HG03558 (cell line): Measurements from ENCODE around the gene EGLN3.
"Not testable (repeated sequence)": the region's sequence is repeated elsewhere in the genome, so short reads cannot be mapped to it uniquely, and the experiment has no call there.

Experiments used
- ATAC-seq: cut with Tn5 transposase; IDR thresholded peaks from one replicate; pipeline ENCODE4 v1.9.1; 2021; ENCODE audit warnings: moderate number of reproducible peaks; ENCODE audit not compliant: unreplicated experiment; ENCODE audit errors: extremely low read depth

Gene EGLN3

DNA sequence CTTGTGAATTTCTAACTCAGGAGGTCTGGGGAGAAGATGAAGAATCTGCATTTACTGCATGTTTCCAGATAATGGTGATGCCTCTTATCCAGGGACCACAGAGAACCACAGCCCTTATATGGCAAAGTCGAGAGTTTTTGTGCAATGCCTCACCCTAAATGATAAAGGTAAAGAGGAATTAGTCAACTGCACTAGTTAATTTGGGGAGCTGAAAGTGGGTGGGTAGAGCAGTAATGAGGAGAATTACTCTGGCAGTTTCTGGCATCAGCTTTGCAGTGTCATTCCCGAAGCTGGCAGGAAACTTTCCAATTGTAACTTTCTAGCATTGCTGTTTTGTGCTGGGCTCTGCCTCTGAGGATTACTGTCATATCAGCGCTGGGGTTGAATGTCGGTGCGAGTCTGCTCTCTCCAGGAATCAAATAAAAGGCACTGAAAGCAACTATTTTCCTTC, 10.3 kb downstream of the EGLN3 start:
- ATAC-seq, result no peak

DNA sequence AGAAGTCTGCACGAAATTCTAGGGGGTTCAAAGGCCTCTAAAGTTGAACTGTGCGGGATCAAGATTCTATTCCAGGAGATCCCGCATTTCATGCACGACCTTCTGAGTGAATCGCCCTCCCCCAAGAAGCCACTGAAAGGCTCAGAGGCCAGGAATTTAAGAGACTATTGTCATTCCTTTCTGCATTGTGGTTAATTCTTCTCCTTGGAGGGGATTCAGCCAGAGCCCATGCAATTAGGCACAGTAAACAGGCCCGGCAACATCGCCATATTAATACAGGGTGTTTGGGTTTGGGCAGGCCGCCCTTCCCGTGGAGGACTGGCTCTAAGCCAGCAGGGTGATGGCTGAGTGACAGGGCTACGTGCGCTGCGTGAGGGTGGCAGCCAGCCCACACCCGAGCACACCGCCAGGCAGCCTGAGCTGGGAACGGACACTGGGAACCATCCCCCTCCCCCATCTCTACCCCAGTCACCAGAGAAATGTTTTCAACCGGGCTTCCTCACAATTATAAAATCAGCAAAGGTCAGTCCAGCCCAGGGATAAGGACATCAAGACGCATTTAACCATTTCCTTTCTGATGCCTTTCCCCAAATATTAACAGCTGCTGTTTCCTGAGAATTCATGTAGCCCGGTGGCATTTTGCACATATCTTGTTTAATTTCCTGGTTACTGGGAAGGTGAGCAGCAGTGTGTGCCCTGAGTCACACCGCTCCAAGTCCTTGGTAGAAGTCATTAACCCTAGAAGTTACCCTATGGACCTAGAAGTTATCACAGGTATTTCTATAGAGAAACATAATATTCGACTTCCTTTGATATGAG, 12.5 kb downstream of the EGLN3 start:
- ATAC-seq, result no peak

DNA sequence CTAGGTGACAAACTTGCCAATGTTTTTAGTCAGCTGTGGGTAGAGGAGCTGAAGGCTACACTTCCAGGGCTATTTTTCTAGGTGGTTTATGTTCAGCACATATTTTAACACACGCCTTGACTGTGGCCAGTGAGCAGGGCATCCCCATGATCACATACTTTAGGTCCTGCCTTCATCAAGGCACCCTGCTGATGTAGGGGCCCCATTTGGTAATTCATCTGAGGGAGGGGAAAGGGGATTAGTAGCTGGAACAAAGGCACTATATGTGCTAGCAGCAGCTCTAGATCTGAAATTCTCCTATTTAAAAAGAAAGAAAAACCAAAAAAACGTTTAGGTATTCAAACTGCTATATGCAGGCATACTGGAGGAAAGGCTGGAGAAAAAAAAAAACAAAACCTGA, 14.5 kb downstream of the EGLN3 start:
- no peak for ATAC-seq

DNA sequence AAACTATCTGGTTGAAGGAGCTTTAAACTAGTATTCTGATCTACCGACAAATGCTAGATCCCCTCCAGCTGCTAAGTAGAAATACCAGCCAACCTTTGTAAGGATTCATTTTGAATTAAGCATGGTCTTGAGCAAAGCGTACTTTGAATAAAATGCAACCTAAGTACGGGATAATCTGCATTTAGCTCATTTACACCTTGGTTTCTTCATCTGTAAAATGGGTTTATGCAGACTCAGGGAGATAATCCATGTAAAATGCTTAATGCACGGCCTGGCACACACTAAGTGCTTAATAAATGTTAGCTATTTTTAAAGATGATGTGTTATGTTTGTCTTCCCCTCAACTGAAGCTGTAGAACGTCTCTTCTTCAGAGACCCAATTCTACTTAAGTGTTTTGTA, 15.9 kb downstream of the EGLN3 start:
- ATAC-seq, result no peak

DNA sequence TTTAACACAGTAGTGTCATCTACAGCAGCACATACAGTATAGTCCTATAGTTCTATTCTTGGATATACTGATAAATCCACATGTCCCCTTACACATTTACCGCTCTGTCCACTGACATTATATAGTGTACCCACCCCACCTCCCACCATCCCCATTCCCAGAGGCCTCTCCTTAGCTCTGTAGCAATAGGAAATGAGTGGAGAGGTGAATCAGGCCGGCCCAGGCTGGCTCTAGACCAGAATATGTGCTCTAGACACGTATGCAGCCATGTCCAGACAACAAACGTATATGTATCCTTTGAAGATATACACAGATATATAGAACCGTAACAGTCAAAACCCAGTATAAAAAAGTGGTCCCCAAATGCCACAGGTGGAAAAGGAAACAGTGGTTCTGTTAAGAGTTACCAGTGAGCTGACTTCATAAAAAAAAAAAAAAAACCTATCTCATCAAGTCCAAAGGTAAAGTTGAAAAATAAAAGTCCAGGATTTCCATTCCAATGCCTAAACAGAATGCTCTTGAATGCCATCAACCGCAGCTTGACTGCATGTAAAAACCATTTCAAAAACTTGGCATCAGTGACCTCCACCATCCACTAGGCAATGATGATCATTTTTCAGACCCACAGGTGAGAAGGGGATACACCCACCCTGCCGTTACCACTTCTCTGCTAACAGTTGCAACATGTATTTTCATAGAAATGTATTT, 16.7 kb downstream of the EGLN3 start:
- no peak for ATAC-seq

DNA sequence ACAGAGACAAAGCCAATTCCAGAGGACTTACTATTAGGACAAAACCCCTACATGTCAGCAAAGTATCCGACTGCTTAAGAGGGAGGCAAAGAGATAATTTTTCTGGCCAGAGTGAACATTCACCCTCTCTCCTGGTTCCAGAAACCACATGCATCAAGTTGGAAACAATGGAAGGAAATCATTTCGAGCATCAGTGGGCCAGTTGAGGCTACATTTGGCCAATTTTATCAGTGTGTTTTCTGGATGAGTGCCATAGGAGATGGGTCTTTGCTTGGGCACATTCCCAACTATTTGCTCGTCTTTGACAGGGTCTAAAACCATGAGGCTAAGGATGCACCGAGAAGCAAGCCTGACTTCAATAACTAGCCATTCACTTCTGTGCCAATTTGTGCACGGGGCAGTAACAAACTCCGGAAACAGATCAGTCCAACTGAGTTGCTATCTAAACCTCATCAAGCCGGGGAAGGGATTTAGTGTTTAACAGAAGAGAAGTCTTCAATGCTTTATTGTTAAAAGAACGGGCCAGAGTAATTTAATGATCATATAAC, 17.4 kb downstream of the EGLN3 start:
- no peak for ATAC-seq

DNA sequence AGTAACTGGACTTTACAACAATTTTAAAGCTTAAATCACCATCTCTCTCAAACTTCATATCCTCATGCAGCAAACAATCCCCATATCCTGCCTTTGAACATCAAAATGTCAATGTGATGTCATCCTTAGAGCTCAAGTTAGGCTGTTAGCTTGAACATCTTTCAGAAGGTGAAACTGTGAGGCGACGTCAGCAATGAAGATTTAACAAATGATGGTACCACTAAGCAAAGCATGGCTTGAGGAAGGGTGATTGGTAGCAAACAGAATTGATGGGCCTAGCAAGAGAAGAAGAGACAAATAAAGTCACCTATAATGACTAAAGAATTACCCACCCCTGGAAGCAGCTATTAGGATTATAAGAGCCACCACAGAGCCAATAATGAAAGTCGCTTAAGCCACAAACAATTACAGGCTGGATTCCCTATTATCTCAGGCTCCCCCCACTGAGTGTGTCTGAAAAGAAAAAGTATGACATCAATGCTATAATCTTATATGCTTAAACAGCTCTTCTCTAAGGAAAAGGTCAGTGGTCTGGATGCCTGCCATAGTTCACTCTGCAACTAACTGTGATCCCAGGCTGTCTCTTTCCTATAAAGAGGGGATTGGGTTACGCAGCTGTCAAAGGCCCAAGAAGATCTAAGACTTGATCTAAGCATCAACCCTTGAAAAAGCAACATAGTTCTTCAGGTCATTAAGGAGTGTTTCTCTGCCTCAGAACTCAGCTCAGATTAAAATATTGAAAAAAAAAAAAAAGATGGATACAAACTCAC, 18.1 kb downstream of the EGLN3 start:
- ATAC-seq, result no peak

DNA sequence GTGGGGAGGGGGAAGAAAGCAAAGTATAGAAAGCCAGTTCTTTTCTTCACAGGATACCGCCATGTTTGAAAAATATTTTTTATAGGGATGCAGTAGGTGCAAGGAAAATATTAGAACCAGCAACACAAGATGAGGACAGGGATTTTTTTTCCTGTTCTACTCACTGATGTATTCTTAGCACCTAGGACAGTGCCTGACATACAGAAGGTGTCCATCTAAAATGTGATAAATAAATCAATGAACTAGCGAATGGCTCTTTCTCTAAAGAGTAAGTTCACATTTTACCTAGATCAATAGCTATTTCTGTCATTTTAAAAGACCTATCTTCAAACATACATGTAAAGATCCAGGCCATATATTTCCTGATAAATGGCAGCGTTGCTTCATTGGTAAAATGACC, 18.8 kb downstream of the EGLN3 start:
- no peak for ATAC-seq

DNA sequence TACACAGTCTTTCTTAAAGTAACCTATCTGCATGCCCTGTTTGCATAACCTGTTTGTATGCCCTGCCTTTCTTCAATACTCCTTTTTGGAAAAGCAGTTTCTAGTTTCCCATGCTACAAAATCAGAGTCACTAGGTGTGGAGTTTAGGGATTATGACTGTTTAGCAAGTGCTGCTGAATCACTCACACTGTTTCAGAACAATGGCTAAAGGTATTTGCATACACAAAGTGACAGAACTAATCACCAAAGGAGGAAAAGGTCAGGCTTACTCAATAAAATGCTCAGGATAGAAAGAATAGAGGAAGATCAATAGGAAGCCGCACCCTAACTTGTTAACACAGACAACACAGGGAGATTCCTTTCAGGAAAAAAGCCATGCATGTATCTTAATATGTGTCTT, 19.4 kb downstream of the EGLN3 start:
- ATAC-seq, result no peak

DNA sequence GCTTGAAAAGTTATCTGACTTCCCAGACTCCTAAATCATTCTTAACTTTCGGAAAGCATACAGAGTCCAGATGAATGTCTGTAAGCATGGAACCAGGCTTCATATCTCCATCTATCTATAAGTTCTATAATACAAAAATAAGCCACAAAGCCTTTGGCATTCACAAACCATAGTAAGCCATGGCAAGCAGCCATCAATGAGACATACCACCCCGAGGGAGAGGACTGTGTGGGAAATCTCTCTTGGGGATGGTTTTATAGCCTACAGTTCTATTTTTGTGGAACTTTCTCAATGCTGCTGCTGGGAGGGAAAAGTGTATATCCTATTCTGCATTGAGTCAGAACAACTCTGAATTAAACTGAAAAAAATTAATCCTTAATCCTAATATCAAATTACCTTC, 20.4 kb downstream of the EGLN3 start:
- no peak for ATAC-seq

DNA sequence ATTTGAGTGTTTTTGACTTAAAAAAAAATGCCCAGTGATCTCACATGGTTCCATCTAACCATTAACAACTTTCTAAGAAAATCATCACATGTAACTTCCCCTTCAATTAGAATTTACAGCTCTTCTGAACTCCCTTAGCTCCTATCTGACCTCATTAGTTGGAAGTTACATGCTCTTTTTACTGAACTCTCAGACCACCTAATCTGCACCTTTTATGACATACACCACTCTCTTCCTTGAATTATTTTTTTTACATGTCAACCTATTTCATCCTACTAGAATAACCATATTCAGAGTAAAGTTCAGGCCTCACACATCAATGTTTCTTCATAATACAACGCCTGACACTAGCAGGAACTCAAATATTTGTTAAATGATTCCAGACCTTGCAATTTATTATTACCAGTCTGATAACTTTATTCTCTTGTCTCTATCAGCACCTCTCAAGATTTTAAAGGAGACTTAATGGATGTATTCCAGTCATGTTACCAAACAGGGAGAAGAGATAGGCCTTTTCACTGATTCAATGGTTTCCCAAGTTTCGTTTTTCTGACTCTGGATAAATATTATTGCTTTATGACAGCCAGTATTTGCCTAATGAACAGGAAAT, 21.0 kb downstream of the EGLN3 start:
- no peak for ATAC-seq

DNA sequence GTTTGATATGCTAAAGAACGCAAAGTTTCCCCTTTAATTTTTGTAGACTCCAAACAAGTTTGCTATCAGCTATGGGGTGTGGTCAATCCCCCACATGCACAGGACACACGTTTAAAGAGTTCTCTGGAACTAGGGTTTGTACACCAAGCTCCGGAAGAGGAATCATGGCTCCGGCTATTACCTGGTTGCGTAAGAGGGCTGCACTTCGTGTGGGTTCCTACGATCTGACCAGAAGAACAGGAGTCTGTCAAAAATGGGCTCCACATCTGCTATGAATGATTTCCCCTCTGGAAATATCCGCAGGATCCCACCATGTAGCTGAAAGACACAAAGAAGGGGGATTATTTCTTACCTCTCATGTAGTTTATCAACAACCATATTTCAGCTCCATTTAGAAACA, 22.0 kb downstream of the EGLN3 start:
- no peak for ATAC-seq

DNA sequence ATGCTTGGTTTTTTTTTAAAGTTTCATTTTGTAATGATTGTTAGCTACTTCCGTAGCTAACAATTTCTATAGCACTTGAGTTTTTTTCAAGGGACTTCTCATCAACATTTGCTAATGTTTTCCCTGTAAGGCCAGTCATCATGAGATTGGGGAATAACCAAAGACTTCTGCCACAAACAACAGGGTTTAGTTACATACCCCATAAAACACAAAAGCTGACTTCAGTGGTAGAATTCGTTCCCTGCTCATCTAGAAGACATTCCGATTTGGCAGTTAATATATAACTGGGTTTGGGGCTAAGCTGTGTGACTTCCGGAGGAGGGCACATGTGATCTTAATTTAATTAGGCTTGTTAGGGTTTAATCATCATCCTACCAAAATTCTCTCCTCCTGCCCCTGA, 22.9 kb downstream of the EGLN3 start:
- ATAC-seq, result no peak

DNA sequence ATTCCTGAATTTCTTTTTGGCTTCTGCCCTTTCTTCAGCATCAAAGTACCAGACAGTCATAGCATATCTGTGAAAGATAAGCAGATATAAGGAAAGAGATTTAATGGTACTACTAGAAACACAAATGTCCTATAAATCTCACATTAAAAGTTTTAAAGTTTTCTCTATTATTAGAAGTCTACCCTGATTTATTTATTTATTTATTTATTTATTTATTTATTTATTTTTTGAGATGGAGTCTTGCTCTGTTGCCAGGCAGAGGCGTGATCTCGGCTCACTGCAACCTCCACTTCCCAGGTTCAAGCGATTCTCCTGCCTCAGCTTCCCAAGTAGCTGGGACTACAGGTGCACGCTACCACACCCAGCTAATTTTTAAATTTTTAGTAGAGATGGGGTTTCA, 23.9 kb downstream of the EGLN3 start:
- ATAC-seq, result not testable (repeated sequence)

DNA sequence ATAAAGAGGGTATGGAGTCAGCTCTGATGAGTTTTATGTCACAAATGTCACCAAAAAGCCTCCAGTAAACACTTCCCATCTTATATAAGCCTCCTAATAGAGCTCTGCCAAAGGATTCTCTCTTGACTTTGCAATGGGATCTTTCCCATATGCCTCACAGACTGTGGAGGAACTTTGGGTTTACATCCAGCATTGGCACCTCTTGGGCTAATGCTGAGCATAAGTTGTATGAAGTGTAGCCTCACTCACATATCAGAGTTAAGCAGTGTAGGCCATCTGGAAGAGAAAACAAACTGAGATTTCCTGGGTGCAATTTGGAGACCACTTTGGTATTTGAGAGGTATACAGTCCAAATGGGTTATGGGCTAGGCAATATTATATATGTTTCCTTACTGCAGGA, 24.9 kb downstream of the EGLN3 start:
- no peak for ATAC-seq

DNA sequence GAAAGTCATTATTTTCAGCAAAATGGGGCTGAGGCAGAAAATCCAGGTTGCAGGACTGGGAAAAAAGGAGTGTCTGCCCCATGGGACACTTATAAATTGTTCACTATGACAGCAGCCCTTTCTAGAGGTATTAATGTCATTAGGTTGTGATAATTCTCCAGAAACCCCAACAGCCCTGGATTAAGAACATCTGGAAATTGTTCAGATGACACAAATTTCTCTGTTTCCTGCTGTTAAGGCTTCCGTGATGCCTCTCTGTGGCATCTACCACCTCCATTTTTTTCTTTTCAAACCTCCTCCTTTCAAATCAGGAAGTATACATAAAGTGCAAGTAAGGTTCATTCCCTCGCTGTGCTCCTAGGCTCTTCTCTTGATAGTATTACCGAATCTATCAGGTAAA, 25.6 kb downstream of the EGLN3 start:
- no peak for ATAC-seq

DNA sequence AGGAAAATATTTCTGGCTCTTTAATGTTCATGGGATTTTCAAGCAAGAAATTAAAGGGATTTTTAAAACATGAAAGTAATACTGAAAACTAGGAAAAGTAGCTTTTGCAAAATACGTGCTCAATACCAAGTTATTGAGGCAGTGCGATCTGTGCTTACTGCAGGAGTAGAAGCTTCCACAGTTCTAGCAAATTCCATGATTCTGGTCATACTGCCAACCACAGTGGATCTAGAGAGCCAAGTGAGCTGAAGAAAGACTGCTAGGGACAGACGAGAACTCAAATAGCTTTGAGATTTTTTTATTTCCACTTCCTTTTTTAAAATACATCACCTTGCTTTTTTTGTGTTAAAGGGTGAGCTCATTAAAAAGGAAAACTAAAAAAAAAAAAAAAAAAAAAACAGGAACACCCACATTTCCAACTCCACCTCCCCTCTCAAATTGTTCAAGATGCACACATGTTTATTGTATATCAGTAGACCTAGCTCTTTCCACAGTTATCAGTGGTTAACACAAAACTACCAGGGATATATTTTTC, 26.2 kb downstream of the EGLN3 start:
- no peak for ATAC-seq

DNA sequence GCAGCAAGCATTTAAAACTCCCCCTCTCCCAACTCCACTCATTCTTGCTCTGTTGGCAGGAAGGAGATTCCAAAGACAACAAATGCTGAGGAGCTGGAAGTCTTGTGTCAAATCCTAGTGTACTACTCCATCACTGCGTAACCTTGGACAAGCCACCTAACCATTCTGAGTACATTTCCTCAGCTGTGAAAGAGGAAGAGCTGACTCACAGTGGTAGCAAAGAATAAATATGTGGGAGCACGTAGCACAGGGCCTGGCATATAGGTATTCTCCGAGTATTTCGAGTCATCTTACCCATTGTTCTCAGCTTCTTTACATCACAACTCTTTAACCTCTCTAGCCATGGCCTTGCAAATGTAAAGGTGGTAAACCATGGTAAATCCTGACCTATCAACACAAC, 28.7 kb downstream of the EGLN3 start:
- ATAC-seq, result no peak

DNA sequence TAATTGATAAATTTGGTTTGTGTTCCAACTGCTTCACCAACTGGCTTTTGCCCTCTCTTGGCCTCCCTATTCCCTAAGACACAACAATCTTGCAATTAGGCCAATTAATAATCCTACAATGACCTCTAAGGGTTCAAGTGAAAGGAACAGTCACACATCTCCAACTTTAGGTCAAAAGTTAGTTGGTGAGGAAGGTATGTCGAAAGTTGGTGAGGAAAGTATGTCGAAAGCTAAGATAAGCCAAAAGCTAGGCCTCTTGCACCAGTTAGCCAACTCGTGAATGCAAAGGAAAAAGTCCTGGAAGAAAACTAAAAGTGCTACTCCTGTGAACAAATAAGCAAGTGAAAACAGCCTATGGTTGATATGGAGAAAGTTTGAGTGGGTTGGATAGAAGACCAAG, 32.6 kb downstream of the EGLN3 start:
- no peak for ATAC-seq

DNA sequence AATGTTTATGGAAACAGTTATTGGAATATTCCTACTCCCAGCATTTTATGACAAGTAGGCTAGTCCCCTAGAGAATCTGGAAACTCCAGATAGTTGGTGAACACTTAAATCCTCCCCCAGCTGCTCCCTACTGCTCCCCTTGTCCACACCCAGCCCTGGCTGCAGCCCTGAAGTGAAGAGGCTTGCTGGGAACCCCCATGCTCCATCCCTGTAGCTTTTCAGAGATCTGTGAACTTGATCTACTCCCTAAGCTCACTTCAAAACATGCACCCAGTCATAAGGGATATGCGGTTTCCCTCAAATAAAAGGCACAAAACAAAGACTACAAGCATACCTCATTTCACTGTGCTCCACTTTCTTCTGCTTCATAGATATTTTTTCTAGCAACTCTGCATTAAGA, 33.2 kb downstream of the EGLN3 start:
- ATAC-seq, result no peak
